ENCODE measurements around the gene EXD3. TPM values are rescaled to one million over a fixed set of nuclear protein-coding genes. Genes with fewer than 3 reads are reported as not detected.

Gene EXD3
- total RNA-seq, 1 experiment from 2014 or later: 15.3 TPM

DNA sequence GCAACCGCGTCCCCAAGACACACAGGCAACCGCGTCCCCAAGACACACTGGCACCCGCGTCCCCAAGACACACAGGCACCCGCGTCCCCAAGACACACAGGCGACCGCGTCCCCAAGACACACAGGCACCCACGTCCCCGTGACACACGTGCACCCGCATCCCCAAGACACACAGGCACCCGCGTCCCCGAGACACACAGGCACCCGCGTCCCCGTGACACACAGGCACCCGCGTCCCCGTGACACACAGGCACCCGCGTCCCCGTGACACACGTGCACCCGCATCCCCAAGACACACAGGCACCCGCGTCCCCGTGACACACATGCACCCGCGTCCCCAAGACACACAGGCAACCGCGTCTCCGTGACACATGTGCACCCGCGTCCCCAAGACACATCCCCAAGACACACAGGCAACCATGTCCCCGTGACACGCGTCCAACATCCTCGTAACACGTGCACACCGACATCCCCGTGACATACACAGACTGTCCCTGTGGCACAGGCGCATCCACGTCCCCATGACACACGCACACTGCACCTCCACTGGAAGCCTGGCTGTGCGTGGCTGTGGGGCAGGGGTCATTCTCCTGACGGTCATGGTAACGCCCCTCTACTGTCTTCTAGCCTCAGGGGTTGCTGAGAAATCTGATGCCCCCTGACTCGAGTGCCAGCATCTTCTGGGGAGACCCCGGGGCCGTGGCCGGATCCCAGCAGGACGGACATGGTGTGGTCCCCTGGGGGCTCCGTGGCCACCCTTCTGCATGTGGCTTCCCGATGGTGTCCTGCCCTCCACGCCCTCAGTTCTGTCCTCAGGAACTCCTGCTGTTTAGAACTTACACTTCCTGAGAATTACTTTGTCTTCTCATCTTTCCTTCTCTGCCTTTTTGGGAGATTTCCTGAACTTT, 24.1 kb downstream of the EXD3 start:
- no peak for DNase-seq
- no peak overlapping the region for H2BK20ac ChIP-seq (ENCODE audit: low read depth, low read length, poor library complexity, severe bottlenecking)
- no peak overlapping the region; a peak in 1 of 7 replicates for H3K27ac Mint-ChIP-seq

More for the DNA sequence above, 24.1 kb downstream of the EXD3 start:
- no peaks in the 10 kb centered on the region for H3K79me2 ChIP-seq (ENCODE audit: insufficient read depth, low read length)
- H3K27me3 Mint-ChIP-seq (ENCODE audit: low read depth): no peaks in the 10 kb centered on the region; the same call in 1 of the 2 replicates
- no peak overlapping the region for H3K18ac ChIP-seq (ENCODE audit: insufficient read length, low read depth, low read length)
- H2BK5ac ChIP-seq (ENCODE audit: insufficient read length, low read length): no peak overlapping the region
- no peaks in the 10 kb centered on the region for H3K4me1 Mint-ChIP-seq
- H3K4me1 ChIP-seq (ENCODE audit: insufficient read depth, low read length): no peaks in the 10 kb centered on the region
- no peak overlapping the region for H3K27ac ChIP-seq (ENCODE audit: insufficient read length, low read depth, low read length)
- no peak overlapping the region for H3T11ph ChIP-seq (ENCODE audit: low read length)
- H4K91ac ChIP-seq (ENCODE audit: insufficient read length, low read depth, low read length): no peak overlapping the region
- no peaks in the 10 kb centered on the region for H3K9me3 ChIP-seq (ENCODE audit: control insufficient read depth, low read depth, low read length)
- peaks cover 12 to 21% (median 20%) of the 10 kb centered on the region in 3 experiments for H3K36me3 Mint-ChIP-seq (ENCODE audit: insufficient read depth in 1 of 3, low read depth in 3 of 3)
- H2BK15ac ChIP-seq (ENCODE audit: low read depth, low read length): no peak overlapping the region
- TF ChIP-seq, protein P1, sequence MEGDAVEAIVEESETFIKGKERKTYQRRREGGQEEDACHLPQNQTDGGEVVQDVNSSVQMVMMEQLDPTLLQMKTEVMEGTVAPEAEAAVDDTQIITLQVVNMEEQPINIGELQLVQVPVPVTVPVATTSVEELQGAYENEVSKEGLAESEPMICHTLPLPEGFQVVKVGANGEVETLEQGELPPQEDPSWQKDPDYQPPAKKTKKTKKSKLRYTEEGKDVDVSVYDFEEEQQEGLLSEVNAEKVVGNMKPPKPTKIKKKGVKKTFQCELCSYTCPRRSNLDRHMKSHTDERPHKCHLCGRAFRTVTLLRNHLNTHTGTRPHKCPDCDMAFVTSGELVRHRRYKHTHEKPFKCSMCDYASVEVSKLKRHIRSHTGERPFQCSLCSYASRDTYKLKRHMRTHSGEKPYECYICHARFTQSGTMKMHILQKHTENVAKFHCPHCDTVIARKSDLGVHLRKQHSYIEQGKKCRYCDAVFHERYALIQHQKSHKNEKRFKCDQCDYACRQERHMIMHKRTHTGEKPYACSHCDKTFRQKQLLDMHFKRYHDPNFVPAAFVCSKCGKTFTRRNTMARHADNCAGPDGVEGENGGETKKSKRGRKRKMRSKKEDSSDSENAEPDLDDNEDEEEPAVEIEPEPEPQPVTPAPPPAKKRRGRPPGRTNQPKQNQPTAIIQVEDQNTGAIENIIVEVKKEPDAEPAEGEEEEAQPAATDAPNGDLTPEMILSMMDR (conservative IDR thresholded peaks at IDR 0.05): no peak
- no peaks in the 10 kb centered on the region for H3K79me1 ChIP-seq (ENCODE audit: insufficient read depth, low read depth, low read length, poor library complexity, severe bottlenecking)
- no peak overlapping the region for H4K8ac ChIP-seq (replicated peaks; ENCODE audit: insufficient read length, low read depth, low read length)
- no peak overlapping the region for H4K5ac ChIP-seq (ENCODE audit: insufficient read length, low read depth, low read length)
- peaks cover 10 to 13% of the 10 kb centered on the region in 2 experiments for H3K9me3 Mint-ChIP-seq
- H3K4ac ChIP-seq (ENCODE audit: low read depth, low read length): no peak overlapping the region
- H3K9ac ChIP-seq (ENCODE audit: extremely low read depth, insufficient read length, low read length): no peak overlapping the region
- H3K56ac ChIP-seq (ENCODE audit: insufficient read length, low read depth, low read length): no peak overlapping the region
- no peak overlapping the region; the same call in 1 of the 2 replicates for H3K14ac ChIP-seq (ENCODE audit: insufficient read depth, low read length)
- H2BK120ac ChIP-seq (ENCODE audit: low read depth, low read length, poor library complexity, severe bottlenecking): no peak overlapping the region
- H4K20me1 ChIP-seq (ENCODE audit: control insufficient read depth, insufficient read depth, insufficient read length): no peaks in the 10 kb centered on the region
- WGBS (ENCODE audit: extremely low coverage, insufficient read length, low lambda C conversion rate): no CpG with 5 or more reads among the region's 60 CpGs
- H3K4me2 ChIP-seq (ENCODE audit: insufficient read depth, insufficient read length, low read length): no peak overlapping the region
- no peaks in the 10 kb centered on the region for H3K23me2 ChIP-seq (ENCODE audit: insufficient read length, low read depth, low read length, poor library complexity, severe bottlenecking)
- no peak overlapping the region for H2AK5ac ChIP-seq (ENCODE audit: insufficient read length, low read length)
- no peaks in the 10 kb centered on the region for H3K27me3 ChIP-seq (ENCODE audit: insufficient read depth, low read length)
- no peak overlapping the region for H2BK12ac ChIP-seq (ENCODE audit: insufficient read length, low read depth, low read length)
- H3K4me3 Mint-ChIP-seq: no peak overlapping the region
- no peak overlapping the region for H2AFZ ChIP-seq (ENCODE audit: low read length)
- H3K23ac ChIP-seq (ENCODE audit: insufficient read length, low read depth, low read length): no peak overlapping the region
